22Rv1 (cell line): ENCODE data around the gene CDK5R2.

Experiments used
- CTCF ChIP-seq: fragments of 450-650 bp; IDR thresholded peaks from 2 replicates; pipeline ENCODE4 v1.5.1; 2017; ENCODE audit warnings: mild to moderate bottlenecking
- ZFX ChIP-seq: fragments of 450-650 bp; IDR thresholded peaks from 2 replicates; pipeline ENCODE4 v1.6.1; 2017; ENCODE audit warnings: antibody characterized with exemption, borderline replicate concordance

GRCh38 chr2:218988650-218989049, 29.2 kb downstream of the CDK5R2 start:
- TF ChIP-seq CTCF = no peak
- TF ChIP-seq ZFX = no peak
